Esophagus squamous epithelium (tissue), 5 donors: ENCODE measurements around the gene ZCCHC9. TPM values are rescaled to one million over a fixed set of nuclear protein-coding genes. Genes with fewer than 3 reads are reported as not detected.
"Not testable (repeated sequence)": the region's sequence is repeated elsewhere in the genome, so short reads cannot be mapped to it uniquely, and the experiment has no call there.

Source experiments
- DNase-seq: peaks from one replicate; lab custom pipeline; 2025; lab: John Stamatoyannopoulos, UW
- H3K27ac ChIP-seq, 4 donors: fragments of 200-600 bp; sonication (generic); one replicate each; pipeline ENCODE4 v1.5.1; 2016 to 2019; ENCODE audit warnings: mild to moderate bottlenecking in 1 of 4
- H3K27me3 ChIP-seq, 4 donors: fragments of 200-600 bp; sonication (generic); 1 replicate in 3 of 4; 2 replicates in 1 of 4; pipeline versions ENCODE4 v1.5.1 to v1.6.0; 2017 to 2021; ENCODE audit warnings: antibody characterized with exemption in 1 of 4
- H3K36me3 ChIP-seq, 3 donors: fragments of 200-600 bp; sonication (generic); one replicate each; pipeline ENCODE4 v1.5.1; 2016 to 2019
- H3K4me1 ChIP-seq, 3 donors: fragments of 200-600 bp; sonication (generic); one replicate each; pipeline ENCODE4 v1.5.1; 2017 to 2019
- H3K4me3 ChIP-seq, 4 donors: fragments of 200-600 bp; sonication (generic); 1 replicate in 3 of 4; 2 replicates in 1 of 4; pipeline ENCODE4 v1.5.1; 2016 to 2019; ENCODE audit warnings: mild to moderate bottlenecking in 2 of 4, moderate library complexity in 1 of 4
- H3K9me3 ChIP-seq, 3 donors: fragments of 200-600 bp; sonication (generic); one replicate each; pipeline ENCODE4 v1.5.1; 2016 to 2019
- POLR2A ChIP-seq, 4 donors: fragments of 450-650 bp; IDR thresholded peaks; one replicate each; pipeline ENCODE4 v1.6.1; 2017; ENCODE audit warnings: antibody characterized with exemption in 4 of 4, mild to moderate bottlenecking in 4 of 4, moderate library complexity in 3 of 4
- WGBS, 2 donors: methylation state at CpG; one replicate each; pipeline ENCODE4 v1.1.5; 2018; 5-methylcytosine and 5-hydroxymethylcytosine counted together
- intact Hi-C: fragments of 100-400 bp; cut with DNase I; formaldehyde crosslinking; loops from one replicate; pipeline ENCODE4 v1.15.0; 2022
- total RNA-seq, 4 donors: library from RNA; depleted of rRNA; stranded (reverse); fragments of >200 nt; gene quantifications; one replicate each; pipeline ENCODE4 v1.1.0, GENCODE V29; 2016
- TF ChIP-seq, protein P1 (sequence below), 6 experiments: fragments of 450-650 bp in 4 of 6; fragments of 200-600 bp in 2 of 6; sonication (generic) in 2 of 6; IDR thresholded peaks; one replicate each; pipeline ENCODE4 v1.5.1; 2016 to 2019; ENCODE audit warnings: antibody characterized with exemption in 6 of 6, mild to moderate bottlenecking in 4 of 6, moderate library complexity in 4 of 6
- donor health status: DM: yes; HTN: yes; CAD: no.

Gene ZCCHC9
- total RNA-seq, 4 donors from 2014 or later: 18.3 to 23.6 (median 19.6) TPM

DNA sequence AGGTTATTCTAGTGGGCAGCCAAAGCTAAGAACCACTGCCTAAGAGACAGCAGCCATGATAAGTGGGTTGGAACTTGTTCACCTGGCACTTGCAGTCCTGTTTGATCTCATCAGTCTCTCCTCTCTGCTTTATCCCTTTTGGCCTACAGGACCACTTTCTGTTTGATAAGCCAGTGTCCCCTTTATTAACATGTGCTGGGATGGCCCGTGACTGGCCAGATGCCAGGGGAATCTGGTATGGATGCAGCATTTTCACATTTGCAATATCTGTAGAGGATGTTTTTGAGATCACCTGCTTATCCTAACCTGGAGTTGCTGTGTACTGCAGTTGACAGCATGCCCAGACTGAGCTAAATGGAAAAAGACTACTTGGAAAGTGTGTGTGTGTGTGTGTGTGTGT lies 44.6 kb upstream of the ZCCHC9 start:
- Histone ChIP-seq H3K4me1 (peaks cover 0 to 8% (median 3%) of the 10 kb centered on the region in 3 donors), H3K27ac (no peak overlapping the region), H3K4me3 (no peak overlapping the region), H3K27me3 (no peaks in the 10 kb centered on the region), H3K9me3 (no peaks in the 10 kb centered on the region), H3K36me3 (no peaks in the 10 kb centered on the region)
- intact Hi-C loops: no loop called here
- TF ChIP-seq, protein P1, sequence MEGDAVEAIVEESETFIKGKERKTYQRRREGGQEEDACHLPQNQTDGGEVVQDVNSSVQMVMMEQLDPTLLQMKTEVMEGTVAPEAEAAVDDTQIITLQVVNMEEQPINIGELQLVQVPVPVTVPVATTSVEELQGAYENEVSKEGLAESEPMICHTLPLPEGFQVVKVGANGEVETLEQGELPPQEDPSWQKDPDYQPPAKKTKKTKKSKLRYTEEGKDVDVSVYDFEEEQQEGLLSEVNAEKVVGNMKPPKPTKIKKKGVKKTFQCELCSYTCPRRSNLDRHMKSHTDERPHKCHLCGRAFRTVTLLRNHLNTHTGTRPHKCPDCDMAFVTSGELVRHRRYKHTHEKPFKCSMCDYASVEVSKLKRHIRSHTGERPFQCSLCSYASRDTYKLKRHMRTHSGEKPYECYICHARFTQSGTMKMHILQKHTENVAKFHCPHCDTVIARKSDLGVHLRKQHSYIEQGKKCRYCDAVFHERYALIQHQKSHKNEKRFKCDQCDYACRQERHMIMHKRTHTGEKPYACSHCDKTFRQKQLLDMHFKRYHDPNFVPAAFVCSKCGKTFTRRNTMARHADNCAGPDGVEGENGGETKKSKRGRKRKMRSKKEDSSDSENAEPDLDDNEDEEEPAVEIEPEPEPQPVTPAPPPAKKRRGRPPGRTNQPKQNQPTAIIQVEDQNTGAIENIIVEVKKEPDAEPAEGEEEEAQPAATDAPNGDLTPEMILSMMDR (IDR thresholded peaks at IDR 0.05): no peak
- TF ChIP-seq POLR2A (IDR thresholded peaks at IDR 0.05): no peak
- 60 to 75% methylated on average over 1 of the region's 1 CpG for WGBS, 2 donors
- no peak for DNase-seq

GRCh38 chr5:81262796-81263195 lies 38.6 kb upstream of the ZCCHC9 start:
- DNase-seq, H3K4me3 ChIP-seq, H3K27me3 ChIP-seq, H3K27ac ChIP-seq, H3K9me3 ChIP-seq, H3K36me3 ChIP-seq, intact Hi-C loops, H3K4me1 ChIP-seq: not testable (repeated sequence)
- WGBS, 2 donors: 47 to 75% methylated on average over 1 of the region's 1 CpG

DNA sequence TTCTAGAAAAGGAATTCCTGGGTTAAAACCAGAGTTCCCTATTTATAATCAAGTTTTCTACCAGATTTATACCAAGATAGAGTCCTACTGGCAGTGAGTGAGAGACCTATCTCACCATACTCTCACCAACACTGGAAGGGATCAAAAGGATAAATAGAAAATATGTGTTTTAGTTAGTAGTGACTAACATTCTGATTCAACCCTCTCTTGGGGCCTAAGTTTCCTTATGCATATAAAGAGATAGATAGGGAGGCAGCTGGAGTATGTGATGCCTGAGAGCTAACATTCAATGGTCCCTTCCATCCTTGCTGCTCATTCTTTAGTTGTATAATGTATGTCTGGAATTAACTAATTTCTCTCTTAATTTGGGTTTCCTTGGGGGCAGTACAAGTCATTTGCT lies 36.3 kb upstream of the ZCCHC9 start:
- Histone ChIP-seq H3K4me3 (no peak overlapping the region), H3K9me3 (no peaks in the 10 kb centered on the region), H3K27me3 (no peaks in the 10 kb centered on the region), H3K4me1 (peaks cover 0 to 13% (median 3%) of the 10 kb centered on the region in 3 donors), H3K36me3 (no peaks in the 10 kb centered on the region), H3K27ac (no peak overlapping the region)
- no peak for DNase-seq
- no peak for TF ChIP-seq POLR2A (IDR thresholded peaks at IDR 0.05)
- TF ChIP-seq, protein P1 (IDR thresholded peaks at IDR 0.05): no peak
- intact Hi-C loops: no loop called here

GRCh38 chr5:81268521-81269196 lies 32.7 kb upstream of the ZCCHC9 start:
- peak overlapping the region in 2 of 4 donors; percentile 25 to 37 for H3K27ac ChIP-seq
- WGBS, 2 donors: 57 to 63% methylated on average over 3 of the region's 3 CpGs
- TF ChIP-seq, protein P1 (IDR thresholded peaks at IDR 0.05): no peak
- no peak overlapping the region for H3K4me3 ChIP-seq
- H3K9me3 ChIP-seq: peaks cover 0 to 5% (median 0%) of the 10 kb centered on the region in 3 donors
- H3K4me1 ChIP-seq: peaks cover 0 to 13% (median 3%) of the 10 kb centered on the region in 3 donors
- no peaks in the 10 kb centered on the region for H3K27me3 ChIP-seq
- DNase-seq: no peak
- intact Hi-C loops: no loop called here
- H3K36me3 ChIP-seq: no peaks in the 10 kb centered on the region

- Histone ChIP-seq H3K9me3 (peaks cover 0 to 6% (median 0%) of the 10 kb centered on the region in 3 donors), H3K4me1 (peaks cover 0 to 13% (median 3%) of the 10 kb centered on the region in 3 donors), H3K36me3 (no peaks in the 10 kb centered on the region), H3K27me3 (no peaks in the 10 kb centered on the region), H3K4me3 (no peak overlapping the region), H3K27ac (no peak overlapping the region)
- TF ChIP-seq POLR2A (IDR thresholded peaks at IDR 0.05): no peak
- TF ChIP-seq, protein P1 (IDR thresholded peaks at IDR 0.05): no peak
- WGBS, 2 donors: 91 to 96% methylated on average over 7 to 8 of the region's 8 CpGs
- no peak for DNase-seq
- intact Hi-C loops: no loop called here
Measured at GRCh38 chr5:81269751-81270393, 31.5 kb upstream of the ZCCHC9 start.

DNA sequence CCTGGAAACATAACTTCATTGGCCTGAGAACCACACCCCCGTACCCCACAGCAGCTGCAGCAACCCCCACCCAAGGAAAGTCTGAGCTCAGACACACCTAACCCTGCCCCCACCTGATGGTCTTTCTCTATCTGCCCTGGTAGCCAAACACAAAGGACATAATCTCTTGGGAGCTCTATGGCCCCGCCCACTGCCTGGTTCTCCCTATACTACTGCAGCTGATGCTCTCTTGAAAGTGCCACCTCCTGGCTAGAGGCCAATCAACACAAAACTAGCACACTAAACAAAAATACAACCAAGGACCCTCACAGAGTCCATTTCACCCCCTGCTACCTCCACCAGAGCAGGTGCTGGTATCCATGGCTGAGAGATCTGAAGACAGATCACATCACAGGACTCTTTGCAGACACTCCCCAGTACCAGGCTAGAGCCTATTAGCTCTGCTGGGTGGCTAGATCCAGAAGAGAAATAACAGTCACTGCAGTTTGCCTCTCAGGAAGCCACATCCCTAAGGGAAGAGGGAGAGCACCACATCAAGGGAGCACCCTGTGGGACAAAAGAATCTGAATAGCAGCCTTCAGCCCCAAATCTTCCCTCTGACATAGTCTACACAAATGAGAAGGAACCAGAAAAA lies 30.9 kb upstream of the ZCCHC9 start:
- H3K4me1 ChIP-seq: peaks cover 0 to 13% (median 3%) of the 10 kb centered on the region in 3 donors
- intact Hi-C loops, DNase-seq, H3K27me3 ChIP-seq, H3K36me3 ChIP-seq, H3K27ac ChIP-seq, H3K9me3 ChIP-seq, H3K4me3 ChIP-seq: not testable (repeated sequence)
- 90% methylated on average over 2 of the region's 2 CpGs; no CpG with 5 or more reads in 1 of the 2 donors for WGBS, 2 donors
